GM12873 (cell line): ENCODE results near the gene HBEGF.

Source experiments
- TF ChIP-seq, protein P1 (sequence below): IDR thresholded peaks from 2 replicates; pipeline ENCODE4 v1.5.1; 2012; ENCODE audit warnings: low read depth, mild to moderate bottlenecking, moderate library complexity, low read length, control low read depth; ENCODE audit not compliant: insufficient read depth; ENCODE audit errors: missing control alignments

The HBEGF gene

GRCh38 chr5:140311011-140311467, 35.4 kb downstream of the HBEGF start:
- TF ChIP-seq, protein P1, sequence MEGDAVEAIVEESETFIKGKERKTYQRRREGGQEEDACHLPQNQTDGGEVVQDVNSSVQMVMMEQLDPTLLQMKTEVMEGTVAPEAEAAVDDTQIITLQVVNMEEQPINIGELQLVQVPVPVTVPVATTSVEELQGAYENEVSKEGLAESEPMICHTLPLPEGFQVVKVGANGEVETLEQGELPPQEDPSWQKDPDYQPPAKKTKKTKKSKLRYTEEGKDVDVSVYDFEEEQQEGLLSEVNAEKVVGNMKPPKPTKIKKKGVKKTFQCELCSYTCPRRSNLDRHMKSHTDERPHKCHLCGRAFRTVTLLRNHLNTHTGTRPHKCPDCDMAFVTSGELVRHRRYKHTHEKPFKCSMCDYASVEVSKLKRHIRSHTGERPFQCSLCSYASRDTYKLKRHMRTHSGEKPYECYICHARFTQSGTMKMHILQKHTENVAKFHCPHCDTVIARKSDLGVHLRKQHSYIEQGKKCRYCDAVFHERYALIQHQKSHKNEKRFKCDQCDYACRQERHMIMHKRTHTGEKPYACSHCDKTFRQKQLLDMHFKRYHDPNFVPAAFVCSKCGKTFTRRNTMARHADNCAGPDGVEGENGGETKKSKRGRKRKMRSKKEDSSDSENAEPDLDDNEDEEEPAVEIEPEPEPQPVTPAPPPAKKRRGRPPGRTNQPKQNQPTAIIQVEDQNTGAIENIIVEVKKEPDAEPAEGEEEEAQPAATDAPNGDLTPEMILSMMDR, result no peak

DNA sequence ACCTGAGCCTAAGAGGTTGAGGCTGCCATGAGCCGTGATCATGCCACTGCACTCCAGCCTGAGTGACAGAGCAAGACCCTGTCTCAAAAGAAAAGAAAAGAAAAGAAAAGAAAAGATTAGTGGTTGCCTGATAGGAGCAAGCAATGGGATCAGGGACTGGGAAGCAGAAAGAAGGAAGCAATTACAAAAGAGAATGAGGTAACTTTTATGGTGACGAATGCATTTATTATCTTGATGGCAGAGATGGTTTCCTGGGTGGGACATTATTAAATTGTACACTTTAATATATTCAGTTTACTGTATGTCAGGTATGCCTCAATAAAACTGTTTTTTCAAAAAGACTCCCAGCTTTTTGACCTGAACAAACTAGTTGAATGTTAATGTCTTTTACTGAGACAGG, 36.0 kb downstream of the HBEGF start:
- TF ChIP-seq, protein P1, result no peak

- TF ChIP-seq, protein P1, result no peak
Measured at GRCh38 chr5:140309706-140310249, 36.6 kb downstream of the HBEGF start.

DNA sequence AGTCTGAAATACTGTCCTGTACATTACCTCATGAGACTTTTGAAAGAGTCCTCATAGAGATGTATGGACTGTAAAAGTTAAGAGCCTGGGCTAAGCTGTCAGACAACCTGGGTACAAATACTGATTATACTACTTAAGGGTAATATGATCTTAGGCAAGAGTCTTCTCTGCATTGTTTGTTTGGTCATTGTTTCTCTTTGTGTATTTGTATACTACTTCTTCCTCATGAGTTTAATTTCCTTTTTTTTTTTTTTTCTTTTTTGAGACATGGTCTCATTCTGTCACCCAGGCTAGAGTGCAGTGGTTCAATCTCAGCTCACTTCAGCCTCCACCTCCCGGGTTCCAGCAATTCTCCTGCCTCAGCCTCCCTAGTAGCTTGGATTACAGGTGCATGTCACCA, 40.9 kb downstream of the HBEGF start:
- TF ChIP-seq, protein P1, result no peak

DNA sequence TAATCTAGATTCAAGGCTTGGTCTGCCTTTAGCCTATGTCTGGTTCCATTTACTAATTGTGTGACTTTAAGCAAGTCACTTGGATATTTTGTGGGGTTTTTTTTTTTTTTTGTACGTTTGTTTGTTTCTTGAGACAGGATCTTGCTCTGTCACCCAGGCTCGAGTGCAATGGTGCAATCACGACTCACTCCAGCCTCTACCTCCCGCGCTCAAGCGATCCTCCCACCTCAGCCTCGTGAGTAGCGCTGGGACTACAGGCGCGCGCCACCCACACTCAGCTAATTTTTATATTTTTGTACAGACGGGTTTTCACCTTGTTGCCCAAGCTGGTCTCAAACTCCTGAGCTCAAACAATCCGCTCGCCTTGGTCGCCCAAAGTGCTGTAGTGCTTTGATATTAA, 42.4 kb downstream of the HBEGF start:
- TF ChIP-seq, protein P1, result no peak

DNA sequence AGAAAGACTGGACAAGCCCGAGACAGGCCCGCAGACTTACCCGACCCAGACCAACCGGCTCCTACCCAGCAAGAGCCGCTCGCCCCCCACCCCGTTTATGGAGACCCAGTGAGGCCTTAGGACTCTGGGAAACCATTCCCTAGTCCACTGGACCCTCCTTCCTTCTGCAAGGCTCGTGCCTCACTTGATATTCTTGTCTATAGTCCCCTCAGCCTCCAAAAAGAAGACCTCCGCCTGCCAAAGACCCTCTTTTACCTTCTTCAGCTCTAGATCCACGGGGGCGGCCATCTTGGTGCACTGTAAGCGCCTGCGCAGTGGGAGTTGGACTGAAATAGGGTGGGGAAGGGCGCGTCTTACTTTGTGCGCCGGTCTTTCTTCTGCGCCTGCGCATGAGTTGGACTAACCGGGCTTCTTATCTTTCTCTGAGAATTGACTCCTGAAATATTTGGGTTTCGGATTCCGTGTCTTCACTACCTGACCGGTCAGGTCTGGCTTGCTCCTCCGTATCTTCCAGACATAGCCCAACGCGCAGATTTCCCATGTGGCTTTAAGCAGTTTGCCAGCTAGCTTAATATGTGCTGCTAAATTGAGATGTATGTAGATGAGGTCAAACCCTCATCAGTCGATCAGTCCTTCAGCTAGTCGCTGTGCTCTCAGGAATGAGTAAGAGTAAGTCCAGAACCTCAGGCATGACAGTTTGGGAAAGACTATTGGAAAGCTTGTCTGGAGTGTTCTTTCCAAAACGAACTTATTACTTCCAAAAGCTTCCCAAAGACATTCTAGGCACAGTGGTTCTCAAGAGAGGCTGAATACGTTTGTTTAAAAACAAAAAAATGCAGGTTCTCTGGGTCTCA, 43.4 kb downstream of the HBEGF start, which contains the start of gene PFDN1:
PFDN1 (minus strand) TSS at position 316 of the 854 bp plus-strand sequence; CDS start at position 288, 28 bp downstream.
- TF ChIP-seq, protein P1, result no peak

- TF ChIP-seq, protein P1, result no peak
Measured at GRCh38 chr5:140301136-140301535, 45.3 kb downstream of the HBEGF start.
